WTC11 (cell line): ENCODE results near the gene FERMT3.

ENCODE experiments used
- CREM ChIP-seq: sonication (generic); formaldehyde crosslinking; IDR thresholded peaks from 2 replicates; pipeline ENCODE4 v1.8.1; 2022; ENCODE audit warnings: mild to moderate bottlenecking, missing genetic modification reagents, moderate library complexity
- CTCF ChIP-seq: fragments of 200-600 bp; IDR thresholded peaks from 2 replicates; pipeline ENCODE4 v1.8.0; 2022; ENCODE audit warnings: antibody characterized with exemption
- E2F5 ChIP-seq: sonication (generic); formaldehyde crosslinking; IDR thresholded peaks from 2 replicates; pipeline ENCODE4 v1.8.1; 2022; ENCODE audit warnings: mild to moderate bottlenecking, moderate library complexity, missing genetic modification reagents
- ELF4 ChIP-seq: sonication (generic); formaldehyde crosslinking; IDR thresholded peaks from 2 replicates; pipeline ENCODE4 v1.8.1; 2022; ENCODE audit warnings: low read depth, mild to moderate bottlenecking, moderate library complexity, missing genetic modification reagents
- FOXJ3 ChIP-seq: sonication (generic); formaldehyde crosslinking; IDR thresholded peaks from 2 replicates; pipeline ENCODE4 v1.9.0; 2021; ENCODE audit warnings: missing genetic modification reagents, mild to moderate bottlenecking, borderline replicate concordance
- MAX ChIP-seq: sonication (generic); formaldehyde crosslinking; IDR thresholded peaks from 2 replicates; pipeline ENCODE4 v1.8.0; 2022; ENCODE audit warnings: mild to moderate bottlenecking, missing genetic modification reagents
- NFYB ChIP-seq: sonication (generic); formaldehyde crosslinking; conservative IDR thresholded peaks from 2 replicates; pipeline ENCODE4 v1.8.0; 2022; ENCODE audit warnings: low read depth, missing genetic modification reagents
- SMAD4 ChIP-seq: sonication (generic); formaldehyde crosslinking; IDR thresholded peaks from 2 replicates; pipeline ENCODE4 v1.8.0; 2022; ENCODE audit warnings: mild to moderate bottlenecking, missing genetic modification reagents
- USF1 ChIP-seq: sonication (generic); formaldehyde crosslinking; IDR thresholded peaks from 2 replicates; pipeline ENCODE4 v1.8.0; 2022; ENCODE audit warnings: mild to moderate bottlenecking, missing genetic modification reagents
- USF2 ChIP-seq: sonication (generic); formaldehyde crosslinking; IDR thresholded peaks from 2 replicates; pipeline ENCODE4 v1.8.1; 2023; ENCODE audit warnings: mild to moderate bottlenecking, missing genetic modification reagents, moderate library complexity

GRCh38 chr11:64170419-64170818 lies 36.1 kb upstream of the FERMT3 start:
- TF ChIP-seq CTCF = no peak
- no peak for TF ChIP-seq USF1 (CRISPR knock-in tag)
- no peak for TF ChIP-seq E2F5 (CRISPR knock-in tag)
- TF ChIP-seq ELF4 (CRISPR knock-in tag) = no peak
- TF ChIP-seq MAX (CRISPR knock-in tag) = no peak
- TF ChIP-seq FOXJ3 (CRISPR knock-in tag) = no peak
- no peak for TF ChIP-seq NFYB (CRISPR knock-in tag)
- no peak for TF ChIP-seq SMAD4 (CRISPR knock-in tag)
- TF ChIP-seq USF2 (CRISPR knock-in tag) = no peak
- TF ChIP-seq CREM = no peak
